Endothelial cell of umbilical vein (primary cell): ENCODE measurements around the gene LIM2. TPM values are rescaled to one million over a fixed set of nuclear protein-coding genes. Genes with fewer than 3 reads are reported as not detected.

Experiments
- BruUV-seq: library from RNA; stranded (reverse); fragments of 400-500 nt; replicated peaks from 2 replicates; lab custom pipeline; 2021; lab: Mats Ljungman, UMichigan
- CTCF ChIA-PET: fragments of 300-600, 350-600 bp; sonication (Branson Sonifier 250); formaldehyde crosslinking; loops from one replicate; lab custom pipeline; 2021; ENCODE audit warnings: antibody characterized with exemption, inconsistent platforms; lab: Charles Lee
- POLR2A ChIA-PET: fragments of 300-600, 350-600 bp; sonication (Branson Sonifier 250); formaldehyde crosslinking; loops from one replicate; lab custom pipeline; 2021; ENCODE audit warnings: antibody characterized with exemption, inconsistent platforms; lab: Charles Lee
- DNase-seq: peaks from one replicate; pipeline ENCODE4 v3.0.0-alpha.2; 2011; ENCODE audit warnings: low read depth, low spot score
- FAIRE-seq: peaks from 2 replicates; lab custom pipeline; 2011; peaks lifted over from hg19 to GRCh38; lab: Jason Lieb, UNC
- H2AFZ ChIP-seq: 2 replicates; pipeline ENCODE4 v1.6.0; 2012; ENCODE audit warnings: low read depth, low read length, control low read depth, inconsistent platforms
- H3K27ac ChIP-seq: 2 replicates; pipeline ENCODE4 v1.5.1; 2011; ENCODE audit warnings: low read depth, mild to moderate bottlenecking, control low read depth, low read length, moderate library complexity; ENCODE audit not compliant: insufficient read depth
- H3K27me3 ChIP-seq, 2 experiments: 2 replicates each; pipeline versions ENCODE4 v1.6.0 to v1.6.1; 2011; ENCODE audit warnings: low read length in 2 of 2, mixed read lengths in 1 of 2; ENCODE audit not compliant: control insufficient read depth in 2 of 2, insufficient read depth in 2 of 2
- H3K36me3 ChIP-seq, 2 experiments: 2 replicates in 1 of 2; 3 replicates in 1 of 2; pipeline ENCODE4 v1.5.1; 2011; ENCODE audit warnings: low read length in 2 of 2, mild to moderate bottlenecking in 1 of 2, moderate library complexity in 1 of 2; ENCODE audit not compliant: control insufficient read depth in 2 of 2, insufficient read depth in 2 of 2; ENCODE audit errors: extremely low read depth in 1 of 2
- H3K4me1 ChIP-seq: 3 replicates; pipeline ENCODE4 v1.5.1; 2011; ENCODE audit warnings: mild to moderate bottlenecking, low read length; ENCODE audit not compliant: control insufficient read depth, insufficient read depth; ENCODE audit errors: extremely low read depth
- H3K4me2 ChIP-seq: 2 replicates; pipeline ENCODE4 v1.6.1; 2011; ENCODE audit warnings: low read length, control low read depth, mixed read lengths; ENCODE audit not compliant: insufficient read depth
- H3K4me3 ChIP-seq, 3 experiments: fragments of 200-600 bp in 1 of 3; sonication (generic), shearing (Covaris generic) in 1 of 3; replicated peaks in 1 of 3; 2 replicates each; pipeline ENCODE4 v1.5.1; 2011 to 2016; ENCODE audit warnings: control low read depth in 3 of 3, low read length in 3 of 3, mild to moderate bottlenecking in 2 of 3, inconsistent platforms in 1 of 3, low read depth in 1 of 3, moderate library complexity in 1 of 3; ENCODE audit not compliant: insufficient read depth in 1 of 3
- H3K79me2 ChIP-seq: 2 replicates; pipeline ENCODE4 v1.6.0; 2012; ENCODE audit warnings: low read length, inconsistent platforms; ENCODE audit not compliant: control insufficient read depth, insufficient read depth
- H3K9ac ChIP-seq: replicated peaks from 2 replicates; pipeline ENCODE3; 2011; ENCODE audit warnings: low read length, control low read depth; ENCODE audit not compliant: insufficient read depth; ENCODE audit errors: extremely low read depth
- H3K9me1 ChIP-seq: replicated peaks from 3 replicates; pipeline ENCODE4 v1.6.0; 2011; ENCODE audit warnings: mild to moderate bottlenecking, low read length; ENCODE audit not compliant: control insufficient read depth, insufficient read depth; ENCODE audit errors: extremely low read depth
- H3K9me3 ChIP-seq: replicated peaks from 2 replicates; pipeline ENCODE4 v1.5.1; 2012; ENCODE audit warnings: low read length, inconsistent platforms; ENCODE audit not compliant: control insufficient read depth, insufficient read depth
- H4K20me1 ChIP-seq: replicated peaks from 2 replicates; pipeline ENCODE3; 2011; ENCODE audit warnings: mild to moderate bottlenecking, low read length; ENCODE audit not compliant: control insufficient read depth, insufficient read depth; ENCODE audit errors: extremely low read depth
- FOS ChIP-seq: IDR thresholded peaks from 2 replicates; pipeline ENCODE4 v1.6.1; 2011; ENCODE audit warnings: mild to moderate bottlenecking, low read length, moderate library complexity, borderline replicate concordance; ENCODE audit not compliant: insufficient read depth
- GATA2 ChIP-seq: IDR thresholded peaks from 2 replicates; pipeline ENCODE4 v1.7.0; 2011; ENCODE audit warnings: low read depth, mild to moderate bottlenecking, moderate library complexity, mixed read lengths, low read length; ENCODE audit not compliant: insufficient read length, insufficient read depth
- JUN ChIP-seq: IDR thresholded peaks from 2 replicates; pipeline ENCODE4 v1.6.1; 2011; ENCODE audit warnings: borderline replicate concordance, low read depth; ENCODE audit not compliant: insufficient read length, insufficient read depth
- MAX ChIP-seq: IDR thresholded peaks from 2 replicates; pipeline ENCODE4 v1.6.1; 2011; ENCODE audit not compliant: insufficient read depth, insufficient read length
- MYC ChIP-seq: IDR thresholded peaks from one replicate; pipeline ENCODE4 v1.6.1; 2011; ENCODE audit warnings: mild to moderate bottlenecking, low read depth, low read length
- POLR2A ChIP-seq: IDR thresholded peaks from 2 replicates; pipeline ENCODE4 v1.6.1; 2012; ENCODE audit warnings: low read depth, mild to moderate bottlenecking, control low read depth, low read length
- POLR2AphosphoS5 ChIP-seq: IDR thresholded peaks from 2 replicates; pipeline ENCODE4 v1.6.1; 2012; ENCODE audit warnings: low read depth, mild to moderate bottlenecking, control low read depth, low read length, moderate library complexity; ENCODE audit not compliant: insufficient read depth
- dilution Hi-C: fragments of 300-500 bp; cut with MboI; formaldehyde crosslinking; loops from one replicate; pipeline ENCODE4 v1.15.0; 2019; ENCODE audit warnings: low sequenced_read_pairs; ENCODE audit not compliant: extremely low pct_ligation_motif_present
- intact Hi-C: fragments of 100-400 bp; cut with micrococcal nuclease; formaldehyde crosslinking; loops from one replicate; pipeline ENCODE4 v1.10.0; 2022
- polyA plus RNA-seq, 4 experiments: library from polyadenylated mRNA; depleted of rRNA in 3 of 4; stranded (reverse) in 3 of 4; unstranded in 1 of 4; fragments of >200 nt; gene quantifications; 2 replicates each; pipeline versions ENCODE4 v1.2.1 to v1.2.3, GENCODE V29; 2011 to 2012; ENCODE audit warnings: missing spikeins in 1 of 4
- total RNA-seq: library from RNA; stranded (reverse); gene quantifications from 2 replicates; pipeline ENCODE4 v1.2.3, GENCODE V29; 2021

Gene LIM2
- total and polyA plus RNA-seq, 2 donors (not counting 3 experiments of a cell fraction or from before 2014, with no cell fraction given), result not detected

- Histone ChIP-seq H3K4me3 (no peak overlapping the region), H3K9ac (no peak overlapping the region), H3K27me3 (no peaks in the 10 kb centered on the region), H3K27ac (no peak overlapping the region), H3K4me2 (no peak overlapping the region), H3K36me3 (no peaks in the 10 kb centered on the region), H2AFZ (no peak overlapping the region), H3K9me1 (no peaks in the 10 kb centered on the region), H3K79me2 (no peaks in the 10 kb centered on the region), H3K4me1 (peaks cover 4% of the 10 kb centered on the region), H3K9me3 (no peaks in the 10 kb centered on the region), H4K20me1 (no peaks in the 10 kb centered on the region)
- FAIRE-seq (no peak), DNase-seq (no peak)
- dilution Hi-C loops (no loop called here), intact Hi-C loops (no loop called here)
- CTCF ChIA-PET, result interaction anchor here (1.3 kb wide), 1 partner anchor 10 kb away, joined by 4 read pairs; no protein-coding TSS in a partner anchor
- TF ChIP-seq MAX (no peak), MYC (no peak), POLR2A (no peak), GATA2 (no peak)
- POLR2A ChIA-PET, result no interaction called here
- BruUV-seq, result no TSS peak
Measured at GRCh38 chr19:51357952-51358351, 29.8 kb downstream of the LIM2 start.

GRCh38 chr19:51356159-51356801 lies 31.5 kb downstream of the LIM2 start:
- H3K36me3 ChIP-seq, result no peaks in the 10 kb centered on the region
- ChIA-PET POLR2A (no interaction called here), CTCF (interaction anchor here (1.3 to 1.7 kb wide), 2 partner anchors 11 to 17 kb away, joined by 4 read pairs; no protein-coding TSS in a partner anchor)
- no peak for TF ChIP-seq MYC
- no peak for TF ChIP-seq GATA2
- TF ChIP-seq FOS, result no peak
- TF ChIP-seq JUN, result no peak
- no peak for TF ChIP-seq POLR2AphosphoS5
- no peak for TF ChIP-seq POLR2A
- no peaks in the 10 kb centered on the region for H3K9me3 ChIP-seq
- no peak overlapping the region for H3K4me2 ChIP-seq
- H3K27ac ChIP-seq, result no peak overlapping the region
- intact Hi-C loops, result no loop called here
- BruUV-seq, result no TSS peak
- H3K79me2 ChIP-seq, result no peaks in the 10 kb centered on the region
- dilution Hi-C loops, result no loop called here
- H3K4me1 ChIP-seq, result no peaks in the 10 kb centered on the region
- no peak overlapping the region for H3K9ac ChIP-seq
- DNase-seq (no peak), FAIRE-seq (no peak)
- no peaks in the 10 kb centered on the region for H3K9me1 ChIP-seq
- no peaks in the 10 kb centered on the region for H3K27me3 ChIP-seq
- no peaks in the 10 kb centered on the region for H4K20me1 ChIP-seq
- H3K4me3 ChIP-seq, result no peak overlapping the region
- H2AFZ ChIP-seq, result no peak overlapping the region
